ENCODE results near the gene KLF15.
"Not testable (repeated sequence)": the region's sequence is repeated elsewhere in the genome, so short reads cannot be mapped to it uniquely, and the experiment has no call there.

KLF15 gene

DNA sequence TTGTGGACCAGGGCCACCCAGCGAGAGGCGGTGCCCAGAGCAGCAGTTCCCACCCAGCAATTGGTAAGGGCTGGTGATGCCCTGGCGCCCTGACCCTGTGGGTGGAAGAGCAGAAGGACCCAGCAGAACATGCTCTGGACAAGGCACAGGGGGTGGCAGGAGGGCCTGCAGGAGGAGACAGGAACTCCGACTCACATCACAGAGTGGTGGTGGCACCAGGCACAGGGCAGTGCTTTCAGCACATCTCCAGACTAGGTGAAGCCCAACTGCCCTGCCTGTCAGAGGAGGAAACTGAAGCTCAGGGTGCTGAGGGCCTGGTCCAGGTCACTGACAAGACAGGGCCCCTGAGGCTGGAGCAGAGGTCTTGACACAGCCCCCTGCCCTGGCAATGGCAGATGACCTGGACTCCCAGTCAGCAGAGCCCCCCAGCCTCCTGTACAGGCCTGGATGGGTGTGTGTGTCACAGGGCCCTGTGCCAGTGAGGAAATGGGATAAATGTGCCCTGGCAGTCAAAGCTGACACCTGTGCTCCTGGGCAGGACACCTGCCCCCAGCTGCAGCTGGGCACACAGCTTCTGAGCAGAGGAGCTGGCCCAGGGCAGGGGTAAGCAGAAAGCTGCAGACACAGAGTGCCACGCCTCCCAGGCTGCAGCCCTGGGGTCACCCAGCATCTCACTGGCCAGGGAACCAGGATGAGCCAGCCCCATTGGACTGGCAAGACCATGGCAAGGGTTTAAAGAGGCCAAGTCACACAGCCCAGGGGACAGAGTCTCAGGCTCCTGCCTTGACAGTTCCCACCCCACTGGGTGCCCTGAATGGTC, 11.4 kb downstream of the KLF15 start:
- no peak for DNase-seq (ENCODE audit: low spot score)

DNA sequence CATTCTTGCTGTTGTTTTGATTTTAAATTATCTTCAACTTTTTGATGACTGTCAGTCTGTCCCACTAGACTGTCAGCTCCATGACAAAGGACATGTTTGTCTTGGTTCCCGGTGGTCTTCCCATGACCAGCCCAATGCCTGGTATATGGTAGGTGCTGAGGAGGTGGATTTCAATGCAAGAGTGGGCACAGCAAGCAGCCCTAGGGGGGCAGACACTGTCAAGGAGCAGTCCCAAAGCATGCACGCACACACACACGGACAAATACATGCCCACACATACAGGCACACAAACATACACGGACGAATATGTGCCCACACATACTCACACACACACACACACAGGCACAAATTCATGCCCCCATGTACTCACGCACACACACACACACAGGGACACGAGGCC, 12.0 kb downstream of the KLF15 start:
- no peak for DNase-seq (ENCODE audit: low spot score)

DNA sequence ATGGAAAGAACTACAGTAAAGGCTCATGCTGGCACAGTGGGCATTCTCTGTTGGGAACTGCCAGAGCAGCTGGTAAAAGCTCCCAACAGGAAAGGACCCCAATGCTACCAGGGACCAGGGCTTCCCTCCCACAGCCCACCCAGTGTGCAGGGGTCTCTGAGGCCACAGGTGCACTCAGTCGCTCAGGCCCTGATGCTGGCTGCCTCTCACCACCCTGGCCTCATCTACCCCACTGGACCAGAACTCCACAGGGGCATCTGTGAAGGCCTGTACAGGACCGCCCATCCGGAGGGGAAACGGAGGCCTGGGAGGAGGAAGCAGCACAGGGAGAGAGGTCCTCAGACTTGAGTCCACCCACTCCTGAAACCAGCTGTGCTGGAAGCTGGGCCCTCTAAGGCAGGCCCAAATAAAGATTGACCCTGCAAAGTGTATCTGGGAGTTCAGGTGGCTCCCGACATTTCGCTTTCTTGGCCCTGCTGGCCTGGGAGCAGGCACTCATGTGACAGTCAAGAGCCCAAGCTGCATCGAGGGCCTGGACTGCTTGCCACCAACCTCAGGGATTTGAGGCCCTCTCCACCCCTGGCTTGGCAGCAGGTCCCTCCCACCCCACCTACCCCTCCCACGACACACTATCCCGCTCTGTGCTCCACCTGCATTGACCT, 12.7 kb downstream of the KLF15 start:
- DNase-seq (ENCODE audit: low spot score): no peak

DNA sequence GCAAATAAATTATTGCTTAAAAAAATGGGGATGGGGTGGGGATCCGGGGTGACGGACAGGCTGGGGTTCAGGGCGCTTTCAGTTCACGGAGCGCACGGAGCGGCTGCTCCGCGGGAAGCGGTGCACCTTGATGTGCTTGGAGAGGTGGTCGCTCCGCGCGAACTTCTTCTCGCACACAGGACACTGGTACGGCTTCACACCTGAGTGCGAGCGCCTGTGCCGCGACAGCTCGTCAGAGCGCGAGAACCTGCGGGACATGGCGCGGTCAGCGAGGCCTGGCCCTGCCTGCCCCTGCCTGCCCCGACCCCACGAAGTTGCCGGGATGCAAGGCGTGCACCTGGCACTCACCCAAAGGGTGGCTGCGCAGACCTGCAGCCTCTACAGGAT, 13.6 kb downstream of the KLF15 start:
- DNase-seq (ENCODE audit: low spot score): no peak

DNA sequence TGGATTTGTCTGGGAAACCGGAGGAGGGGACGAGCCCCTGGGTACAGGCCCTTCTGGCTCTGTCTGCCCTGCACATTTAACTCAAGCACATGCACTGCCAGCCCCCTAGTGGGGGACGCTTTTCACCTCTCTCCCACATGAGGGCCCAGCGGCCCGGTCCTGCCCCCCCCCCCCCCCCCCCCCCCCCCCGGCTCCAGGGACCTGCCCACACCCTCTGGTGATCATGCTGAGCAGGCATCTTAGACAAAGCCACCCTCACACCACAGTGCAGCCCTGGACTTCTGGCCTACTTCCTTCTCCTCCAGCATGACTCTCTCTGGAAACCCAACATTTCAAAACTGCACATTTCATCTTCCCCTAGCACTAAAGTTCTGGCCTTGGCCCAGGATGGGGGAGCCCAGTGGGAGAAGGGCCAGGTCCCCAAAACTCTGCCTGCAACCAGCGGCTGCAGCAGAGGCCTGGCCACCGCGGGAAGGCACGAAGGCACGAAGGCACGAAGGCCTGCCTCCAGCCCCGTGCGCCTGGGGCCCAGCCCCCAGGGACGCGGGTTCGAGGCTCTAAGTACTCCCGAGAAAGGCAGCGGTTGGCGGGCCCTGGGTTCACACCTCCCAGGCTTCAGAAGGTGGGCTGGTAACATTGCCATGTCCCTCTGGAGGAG, 14.1 kb downstream of the KLF15 start:
- no peak for DNase-seq (ENCODE audit: low spot score)

DNA sequence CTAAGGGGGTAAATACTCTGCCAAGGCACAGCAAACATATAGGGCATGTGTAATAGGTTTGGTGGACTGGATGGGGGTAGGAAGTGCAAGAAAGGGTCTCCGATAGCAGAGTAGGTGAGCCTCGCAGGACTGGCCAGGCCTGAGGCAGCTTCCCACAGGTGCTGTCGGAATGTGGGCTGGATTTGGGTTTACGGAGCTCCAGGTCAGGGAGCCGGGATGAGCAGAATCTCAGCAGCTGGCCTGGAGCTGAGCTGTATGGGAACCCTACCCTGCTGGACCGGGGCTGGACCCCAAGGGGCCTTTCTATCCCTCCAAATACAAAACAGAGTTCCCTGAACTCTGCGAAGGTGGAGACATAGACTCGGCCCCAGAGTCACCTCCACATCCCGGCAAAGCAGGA, 15.0 kb downstream of the KLF15 start:
- DNase-seq (ENCODE audit: low spot score): no peak

DNA sequence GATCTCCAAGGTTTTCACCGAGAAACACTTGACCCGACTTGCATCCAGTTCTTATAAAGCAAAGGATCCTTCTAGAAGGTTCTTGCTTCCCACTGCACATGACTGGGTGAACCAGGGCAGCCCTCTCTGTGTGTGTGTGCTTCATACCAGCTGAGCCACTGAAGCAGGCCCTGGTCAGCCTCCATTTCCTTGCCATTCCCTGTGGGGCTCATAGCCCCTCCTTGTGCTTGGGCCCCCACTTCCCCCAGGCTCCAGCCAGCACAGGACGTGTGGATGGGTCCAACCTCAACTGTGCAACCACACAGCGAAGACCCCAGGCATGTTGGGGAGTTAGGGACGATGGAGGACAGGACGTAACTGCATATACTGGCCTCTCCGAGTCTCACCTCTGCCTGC, 15.5 kb downstream of the KLF15 start:
- DNase-seq (ENCODE audit: low spot score): no peak

DNA sequence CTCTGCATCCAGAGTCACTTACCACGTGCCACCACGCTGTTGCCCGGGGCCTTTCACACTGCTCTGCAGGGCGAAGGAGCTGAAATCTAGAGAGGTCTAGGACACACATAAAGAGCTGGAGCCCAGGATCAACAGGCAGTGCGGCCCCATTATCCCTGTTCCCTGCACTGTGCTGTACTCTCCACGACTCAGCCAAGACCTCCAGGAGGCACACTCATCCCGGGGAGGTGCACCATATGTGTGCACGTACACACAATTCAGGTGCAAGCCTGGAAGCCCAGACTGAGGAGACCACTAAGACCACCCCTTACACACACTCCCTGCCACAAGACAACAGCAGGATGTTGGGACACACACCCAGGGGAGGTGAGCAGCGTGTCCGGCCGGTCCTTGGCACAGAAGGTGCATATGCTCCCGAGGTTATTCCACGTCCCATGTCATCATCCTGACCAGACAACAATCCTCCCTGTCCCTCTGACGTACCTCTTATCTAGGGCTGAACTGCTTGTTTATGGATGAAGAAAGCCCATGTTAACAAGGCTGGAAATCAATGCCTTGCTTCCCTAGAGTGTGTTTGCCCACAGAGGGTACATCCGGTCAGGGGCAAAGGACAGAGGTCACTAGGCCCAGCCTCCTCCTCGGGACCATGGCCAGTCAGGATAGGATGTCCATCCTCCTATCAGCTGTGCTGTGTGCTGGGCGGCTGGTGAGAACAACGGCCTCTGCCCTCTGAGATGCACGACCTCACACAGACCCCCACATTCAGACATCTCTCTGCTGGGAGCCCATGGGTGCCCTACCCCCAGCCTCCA, 16.1 kb downstream of the KLF15 start:
- DNase-seq (ENCODE audit: low spot score): no peak

DNA sequence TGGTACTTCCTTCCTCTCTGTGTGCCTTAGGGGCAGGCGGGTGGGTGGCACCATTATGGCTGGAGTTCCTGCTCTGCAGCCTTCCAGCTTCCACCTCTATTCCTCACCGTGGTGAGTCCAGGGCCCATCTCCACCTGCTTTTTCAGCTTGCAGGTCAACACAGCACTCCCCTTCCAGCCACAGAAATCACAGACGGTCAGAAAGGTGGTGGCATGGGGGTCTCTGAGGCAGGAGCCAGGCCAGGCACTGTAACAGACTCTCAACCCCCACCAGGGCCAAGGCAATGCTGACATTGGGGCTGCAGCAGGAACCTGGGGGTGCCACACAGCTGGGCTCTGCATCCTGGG, 16.6 kb downstream of the KLF15 start:
- no peak for DNase-seq (ENCODE audit: low spot score)

DNA sequence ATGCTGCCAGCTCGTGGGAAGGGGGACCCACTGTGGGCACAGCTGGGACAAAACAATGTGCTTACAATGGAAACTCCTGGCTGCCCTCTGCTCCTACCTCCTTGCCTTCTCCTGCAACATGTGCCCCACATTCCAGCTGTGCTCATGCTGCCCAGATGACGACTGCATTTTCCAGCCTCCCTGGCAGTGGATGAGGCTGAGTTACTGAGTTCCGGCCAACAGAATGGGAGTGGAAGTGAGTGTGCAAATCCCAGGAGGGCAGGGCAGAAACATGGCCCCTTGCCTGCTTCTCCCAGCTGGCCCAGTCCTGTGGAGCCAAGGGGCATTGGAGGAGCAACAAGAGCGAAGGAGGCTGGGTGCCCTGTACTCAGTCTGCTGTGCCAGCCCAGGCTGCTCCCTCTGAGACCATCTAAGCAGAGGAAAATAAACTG, 17.1 kb downstream of the KLF15 start:
- DNase-seq (ENCODE audit: low spot score): no peak

DNA sequence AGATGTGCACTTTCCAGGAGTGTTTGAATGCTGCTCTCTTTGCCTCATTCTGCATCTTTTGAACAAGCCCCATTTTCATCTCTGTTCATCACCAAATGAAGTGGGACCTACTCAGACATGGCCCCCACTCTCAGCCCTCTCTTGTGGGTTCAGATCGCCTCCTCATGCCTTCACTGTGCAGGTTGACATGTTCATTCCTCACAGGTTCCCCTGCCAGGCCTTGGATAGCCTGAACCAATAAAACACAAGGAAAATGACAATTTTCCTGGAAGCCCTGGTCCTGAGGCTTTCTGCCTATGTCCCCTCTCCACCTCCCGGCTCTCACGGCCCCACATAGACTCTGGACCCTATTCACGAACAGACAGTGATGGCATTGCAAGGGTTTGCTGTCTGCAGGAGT, 17.7 kb downstream of the KLF15 start:
- DNase-seq (ENCODE audit: low spot score): no peak

DNA sequence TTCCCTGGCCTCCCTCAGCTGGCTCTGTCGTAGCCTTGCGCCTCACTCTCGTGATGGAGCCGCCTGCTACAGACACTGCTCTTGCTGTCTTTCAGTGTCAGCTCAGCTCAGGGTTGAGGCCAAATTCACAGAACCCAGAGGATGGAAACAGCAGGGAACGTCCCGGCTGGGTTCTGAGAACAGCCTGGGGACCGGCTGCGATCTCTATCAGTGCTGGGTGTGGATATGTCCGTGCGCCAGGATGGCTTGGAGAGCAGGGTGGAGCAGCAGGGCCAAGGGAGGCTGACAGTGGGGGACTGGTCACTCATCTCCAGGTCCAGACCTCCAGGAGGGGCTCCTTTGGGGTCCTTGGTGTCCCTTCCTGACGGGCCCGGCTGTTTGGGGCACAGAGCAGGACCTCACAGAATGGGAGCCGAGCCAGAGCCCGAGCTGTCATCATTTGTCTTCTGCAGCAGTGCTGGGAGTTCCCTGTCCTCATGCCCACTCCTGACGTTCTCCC, 18.4 kb downstream of the KLF15 start:
- DNase-seq (ENCODE audit: low spot score): no peak

DNA sequence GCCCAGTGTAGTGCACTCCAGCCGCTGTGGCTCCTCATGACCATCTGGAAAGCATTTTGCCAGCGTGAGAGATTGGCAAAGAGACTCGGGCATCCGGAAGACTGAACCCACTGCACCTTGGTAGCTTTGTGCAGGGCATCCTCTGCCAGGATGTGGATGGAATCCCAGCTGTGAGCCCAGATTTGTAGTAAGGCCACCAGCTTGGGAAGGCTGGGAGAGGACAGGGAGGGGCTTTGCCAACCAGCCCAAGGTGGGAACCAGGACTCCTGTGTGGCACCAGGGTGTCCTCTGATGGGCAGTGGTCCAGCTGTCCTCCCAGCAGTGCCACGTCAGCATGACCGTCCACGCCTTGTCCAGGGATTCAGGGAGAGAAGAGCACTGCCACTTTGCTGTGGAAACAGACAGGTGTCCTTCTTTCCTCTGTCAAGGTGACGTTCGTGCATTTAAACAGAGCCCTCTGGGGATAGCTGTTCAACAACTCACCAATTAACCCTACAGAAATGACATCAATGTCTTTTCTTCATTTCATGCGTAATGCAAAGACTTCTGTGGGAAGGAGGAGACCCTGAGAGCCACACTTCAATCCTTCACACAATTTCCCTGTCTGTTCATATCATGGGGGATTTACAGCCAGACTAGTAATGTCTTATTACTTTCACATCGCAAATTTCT, 19.1 kb downstream of the KLF15 start:
- DNase-seq (ENCODE audit: low spot score): no peak

DNA sequence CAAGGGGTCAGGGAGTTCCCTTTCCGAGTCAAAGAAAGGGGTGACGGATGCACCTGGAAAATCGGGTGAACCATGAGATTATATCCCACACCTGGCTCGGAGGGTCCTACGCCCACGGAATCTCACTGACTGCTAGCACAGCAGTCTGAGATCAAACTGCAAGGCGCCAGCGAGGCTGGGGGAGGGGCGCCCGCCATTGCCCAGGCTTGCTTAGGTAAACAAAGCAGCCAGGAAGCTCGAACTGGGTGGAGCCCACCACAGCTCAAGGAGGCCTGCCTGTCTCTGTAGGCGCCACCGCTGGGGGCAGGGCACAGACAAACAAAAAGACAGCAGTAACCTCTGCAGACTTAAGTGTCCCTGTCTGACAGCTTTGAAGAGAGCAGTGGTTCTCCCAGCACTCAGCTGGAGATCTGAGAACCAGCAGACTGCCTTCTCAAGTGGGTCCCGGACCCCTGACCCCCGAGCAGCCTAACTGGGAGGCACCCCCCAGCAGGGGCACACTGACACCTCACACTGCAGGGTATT, 25.3 kb downstream of the KLF15 start:
- DNase-seq (ENCODE audit: low spot score): not testable (repeated sequence)

DNA sequence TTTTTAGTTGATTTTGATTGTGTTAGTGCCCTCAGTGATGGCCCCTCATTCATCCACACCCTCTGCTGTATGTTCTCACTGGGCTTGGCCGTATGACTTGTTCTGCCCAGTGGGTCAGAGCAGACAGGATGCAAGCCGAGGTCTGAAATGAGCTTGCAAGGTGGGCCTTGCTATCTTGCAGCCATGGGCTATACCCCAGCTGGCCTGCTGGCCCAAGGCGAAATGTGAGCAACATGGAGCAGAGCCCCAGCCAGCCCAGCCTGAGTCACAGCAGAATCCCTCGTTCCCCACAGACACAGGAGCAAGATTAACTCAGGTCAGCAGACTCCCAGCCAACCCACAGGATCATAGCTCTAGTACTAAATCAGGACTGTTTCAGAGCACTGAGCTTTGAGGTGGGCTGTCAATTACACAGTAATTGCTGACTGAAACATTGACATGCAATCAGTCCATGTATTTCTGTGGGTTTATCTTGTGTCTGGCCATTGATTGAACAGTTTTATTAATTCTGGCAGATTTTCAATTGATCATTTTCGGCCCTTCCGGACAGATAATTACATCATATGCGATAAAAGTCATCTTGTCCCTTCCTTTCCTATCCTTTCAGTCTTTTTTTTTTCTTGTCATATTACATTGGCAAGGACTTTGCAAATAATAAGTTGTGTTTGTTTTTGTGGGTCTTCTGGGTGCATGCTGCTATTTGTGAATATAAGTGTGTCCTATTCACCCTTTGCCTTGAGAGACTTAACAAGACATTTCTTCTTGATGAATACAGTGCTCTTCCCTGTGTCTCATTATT, 27.1 kb downstream of the KLF15 start:
- no peak for DNase-seq (ENCODE audit: low spot score)

DNA sequence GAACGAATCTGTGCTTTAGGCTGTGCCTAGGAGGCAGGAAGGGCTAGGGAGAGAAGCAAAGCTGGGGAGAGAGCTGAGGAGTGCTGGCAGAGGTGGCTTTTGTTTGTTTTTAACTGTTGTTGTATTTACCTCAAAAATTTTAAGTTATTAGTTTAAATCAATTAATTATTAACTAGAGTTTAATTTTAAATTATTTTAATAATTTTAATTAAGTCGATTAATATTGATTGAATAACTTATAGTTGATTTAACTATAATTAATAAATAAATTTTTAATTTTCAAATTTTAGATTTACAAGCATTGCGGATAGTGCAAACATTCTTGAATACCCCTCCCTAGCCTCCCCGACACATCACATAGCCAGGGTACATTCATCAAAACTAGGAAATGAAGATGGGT, 30.6 kb downstream of the KLF15 start:
- no peak for DNase-seq (ENCODE audit: low spot score)

DNA sequence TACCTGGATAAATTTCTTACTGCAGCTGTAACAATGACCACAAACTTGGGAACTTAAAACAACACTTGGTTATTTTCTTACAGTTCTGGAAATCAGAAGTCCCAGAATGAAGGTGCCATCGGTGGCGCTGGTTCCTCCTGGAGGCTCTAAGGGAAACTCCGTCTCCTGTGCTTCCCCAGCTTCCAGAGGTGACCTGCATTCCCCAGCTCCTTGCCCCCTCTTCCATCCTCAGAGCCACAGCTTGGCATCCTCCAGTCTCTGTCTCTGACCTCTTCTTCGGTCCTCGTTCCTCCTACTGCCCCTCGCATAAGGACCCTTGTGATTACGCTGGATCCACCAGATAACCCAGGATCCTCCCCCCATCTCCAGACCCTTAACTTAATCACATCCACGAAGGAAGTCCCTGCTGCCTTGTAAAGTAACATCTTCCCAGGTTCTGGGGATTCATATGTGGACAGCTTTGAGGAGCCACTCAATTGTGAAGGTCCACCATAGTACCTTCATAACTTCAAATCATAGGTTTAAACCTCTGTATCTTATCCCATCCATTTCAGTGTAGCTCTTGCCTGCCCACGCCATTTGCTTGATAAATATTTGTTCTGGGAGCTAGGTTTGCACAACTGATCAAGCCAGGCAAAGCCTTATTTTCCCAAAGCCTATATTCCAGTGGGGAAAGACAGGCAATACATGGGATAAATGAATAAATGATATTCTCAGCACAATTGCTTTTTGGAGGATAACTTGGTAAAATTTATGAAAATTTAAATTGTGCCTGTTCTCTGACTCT, 34.8 kb downstream of the KLF15 start:
- DNase-seq (ENCODE audit: low spot score): no peak

DNA sequence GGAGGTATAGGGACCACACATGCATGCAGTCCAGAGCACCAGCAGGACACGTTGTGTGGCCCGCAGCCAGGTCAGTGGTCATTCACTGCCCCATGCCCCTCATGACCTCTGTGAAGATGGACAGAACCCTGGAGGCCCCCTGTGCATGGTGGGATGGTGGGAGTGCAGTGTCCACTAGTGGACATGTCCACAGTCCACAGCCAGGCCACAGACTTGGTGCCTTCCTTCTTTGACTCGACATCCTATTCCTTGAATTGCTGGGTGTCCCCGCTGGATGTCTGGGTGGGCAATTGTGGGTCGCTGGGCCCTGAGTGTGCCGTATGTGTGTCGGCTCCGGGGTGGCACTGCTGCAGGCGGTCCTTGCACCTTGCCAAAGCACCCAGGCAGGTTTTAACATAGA, 35.7 kb downstream of the KLF15 start:
- DNase-seq (ENCODE audit: low spot score): no peak

DNA sequence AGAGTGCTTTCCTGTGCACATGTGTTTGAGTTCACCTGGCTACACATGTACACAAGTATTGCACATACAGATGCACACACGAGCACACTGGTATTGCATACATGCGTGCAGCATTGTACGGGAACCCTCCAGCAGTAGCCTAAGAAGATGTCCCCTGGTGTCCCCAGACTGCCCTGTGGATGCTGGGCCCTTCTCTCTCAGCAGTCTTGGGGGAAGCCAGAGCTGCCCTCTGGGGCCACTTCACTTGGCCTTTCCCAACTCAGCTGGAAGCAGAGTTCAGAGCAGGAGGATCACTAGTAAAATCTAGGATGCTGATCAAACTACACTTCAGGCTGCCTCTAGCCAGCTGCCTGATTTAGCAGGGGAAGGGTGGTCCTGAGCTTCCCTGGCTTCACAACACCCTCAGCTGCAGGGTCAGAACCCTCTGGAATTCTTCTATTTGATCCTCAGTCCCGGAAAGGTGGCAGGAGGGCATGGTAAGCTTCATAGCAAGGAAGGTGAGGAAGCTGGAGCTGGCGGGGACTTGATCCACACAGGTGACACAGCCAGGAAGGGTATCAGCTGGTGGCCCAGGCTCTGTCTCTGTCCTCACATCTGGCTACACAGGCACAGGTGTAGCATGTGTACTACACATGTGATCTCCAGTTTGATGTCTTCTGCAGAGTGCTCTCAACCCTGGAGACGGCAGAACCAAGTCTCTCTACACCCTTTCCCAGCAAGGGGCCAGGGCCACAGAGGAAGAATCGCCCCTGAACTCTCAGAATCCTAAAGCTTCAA, 36.5 kb downstream of the KLF15 start:
- DNase-seq (ENCODE audit: low spot score): no peak
